ENCODE measurements around the gene TXNRD1. TPM values are rescaled to one million over a fixed set of nuclear protein-coding genes. Genes with fewer than 3 reads are reported as not detected.

TXNRD1 gene
- total RNA-seq, 4 donors from 2014 or later = 23.4 to 43.2 (median 35.6) TPM

GRCh38 chr12:104273503-104273902, 57.9 kb downstream of the TXNRD1 start:
- no peak overlapping the region for H3K4me3 ChIP-seq (ENCODE audit: low read depth, poor library complexity, severe bottlenecking)
- intact Hi-C loops (cut with DNase I; ENCODE audit: low total_unique reads) = no loop called here
- WGBS, 2 donors = 93 to 97% methylated on average over 11 of the region's 11 CpGs
- no peak for DNase-seq (ENCODE audit: low spot score in 2 of 2)
- TF ChIP-seq CTCF (IDR thresholded peaks at IDR 0.05) (no peak), POLR2A (IDR thresholded peaks at IDR 0.05) (no peak)

- TF ChIP-seq CTCF (IDR thresholded peaks at IDR 0.05) = no peak
- TF ChIP-seq POLR2A (IDR thresholded peaks at IDR 0.05) = no peak
- no peak overlapping the region for H3K4me3 ChIP-seq (ENCODE audit: low read depth, poor library complexity, severe bottlenecking)
- intact Hi-C loops (cut with DNase I; ENCODE audit: low total_unique reads) = no loop called here
- no peak for DNase-seq (ENCODE audit: low spot score in 2 of 2)
- 63 to 64% methylated on average over 4 of the region's 4 CpGs for WGBS, 2 donors
Observed at GRCh38 chr12:104274811-104275210, 59.2 kb downstream of the TXNRD1 start.

- DNase-seq (ENCODE audit: low spot score in 2 of 2) = no peak
- H3K4me3 ChIP-seq (ENCODE audit: low read depth, poor library complexity, severe bottlenecking) = no peak overlapping the region
- TF ChIP-seq POLR2A (IDR thresholded peaks at IDR 0.05) (no peak), CTCF (IDR thresholded peaks at IDR 0.05) (no peak)
Observed at GRCh38 chr12:104275689-104276088, 60.1 kb downstream of the TXNRD1 start.

GRCh38 chr12:104276273-104277131, 60.9 kb downstream of the TXNRD1 start:
- TF ChIP-seq POLR2A (IDR thresholded peaks at IDR 0.05) (no peak), CTCF (IDR thresholded peaks at IDR 0.05) (no peak)
- no peak for DNase-seq (ENCODE audit: low spot score in 2 of 2)
- 73% methylated on average over 8 of the region's 8 CpGs for WGBS, 2 donors
- intact Hi-C loops (cut with DNase I; ENCODE audit: low total_unique reads) = no loop called here
- H3K4me3 ChIP-seq (ENCODE audit: low read depth, poor library complexity, severe bottlenecking) = no peak overlapping the region

More at GRCh38 chr12:104275689-104276088, 60.1 kb downstream of the TXNRD1 start:
- 57 to 77% methylated on average over 5 of the region's 5 CpGs for WGBS, 2 donors
- intact Hi-C loops (cut with DNase I; ENCODE audit: low total_unique reads) = no loop called here

- TF ChIP-seq POLR2A (IDR thresholded peaks at IDR 0.05) (no peak), CTCF (IDR thresholded peaks at IDR 0.05) (no peak)
- no peak overlapping the region for H3K4me3 ChIP-seq (ENCODE audit: low read depth, poor library complexity, severe bottlenecking)
- intact Hi-C loops (cut with DNase I; ENCODE audit: low total_unique reads) = no loop called here
- no peak for DNase-seq (ENCODE audit: low spot score in 2 of 2)
Observed at GRCh38 chr12:104279164-104279563, 63.6 kb downstream of the TXNRD1 start.

All from lower leg skin (tissue), 4 donors.